Medulla oblongata (tissue), 1 donor: ENCODE measurements around the gene C2CD4B.

Experiments used
- DNase-seq: peaks from one replicate; pipeline ENCODE4 v3.0.0-alpha.2; 2015; ENCODE audit errors: extremely low spot score

Gene C2CD4B, protein sequence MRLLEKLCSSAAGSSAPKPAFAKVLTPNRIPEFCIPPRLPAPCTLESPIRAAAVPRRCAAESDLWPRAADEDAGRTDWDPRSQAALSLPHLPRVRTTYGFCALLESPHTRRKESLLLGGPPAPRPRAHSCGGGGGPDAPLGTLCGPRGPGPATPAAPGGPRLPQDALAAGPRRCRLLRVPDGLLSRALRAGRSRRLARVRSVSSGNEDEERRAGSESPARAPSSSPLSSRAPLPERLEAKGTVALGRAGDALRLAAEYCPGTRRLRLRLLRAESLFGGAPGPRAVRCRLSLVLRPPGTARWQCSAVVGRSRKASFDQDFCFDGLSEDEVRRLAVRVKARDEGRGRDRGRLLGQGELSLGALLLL

DNA sequence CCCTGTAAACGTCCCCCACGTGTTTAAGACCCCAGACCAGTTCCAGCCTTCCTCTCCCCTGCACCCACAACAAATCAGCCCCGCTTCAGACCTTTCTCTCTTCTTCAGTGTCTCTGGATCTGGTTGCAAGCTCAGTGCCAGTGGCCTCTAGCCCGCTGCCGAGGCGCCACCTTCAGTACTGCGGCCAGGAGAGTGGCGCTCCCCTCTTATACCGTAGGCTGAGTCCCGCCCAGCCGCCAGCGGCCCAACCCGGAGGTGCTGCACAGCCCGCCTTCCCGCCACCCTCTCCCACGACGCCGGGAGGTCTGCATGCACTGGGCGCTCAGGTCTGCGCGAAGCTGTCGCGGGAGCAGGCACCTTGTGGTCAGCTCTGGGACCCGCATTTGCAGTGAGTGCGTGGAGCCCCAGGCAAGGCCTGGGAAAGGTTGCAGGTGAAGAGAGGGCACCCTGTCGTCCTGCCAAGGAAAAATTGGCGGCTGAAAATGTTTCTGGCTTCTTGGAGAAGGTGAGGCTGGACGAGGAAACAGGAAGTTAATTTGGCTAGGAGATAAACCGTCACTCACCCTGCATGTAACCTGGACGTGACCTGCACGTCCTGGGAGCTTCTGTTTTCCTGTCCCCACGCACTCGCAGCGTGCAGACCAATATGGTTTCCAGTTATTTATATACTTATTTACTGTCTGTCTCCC is at the start of gene C2CD4B:
C2CD4B (minus strand) TSS at position 182 of the 689 bp plus-strand sequence. CDS start 301 bp downstream, outside the sequence.
- no peak for DNase-seq

DNA sequence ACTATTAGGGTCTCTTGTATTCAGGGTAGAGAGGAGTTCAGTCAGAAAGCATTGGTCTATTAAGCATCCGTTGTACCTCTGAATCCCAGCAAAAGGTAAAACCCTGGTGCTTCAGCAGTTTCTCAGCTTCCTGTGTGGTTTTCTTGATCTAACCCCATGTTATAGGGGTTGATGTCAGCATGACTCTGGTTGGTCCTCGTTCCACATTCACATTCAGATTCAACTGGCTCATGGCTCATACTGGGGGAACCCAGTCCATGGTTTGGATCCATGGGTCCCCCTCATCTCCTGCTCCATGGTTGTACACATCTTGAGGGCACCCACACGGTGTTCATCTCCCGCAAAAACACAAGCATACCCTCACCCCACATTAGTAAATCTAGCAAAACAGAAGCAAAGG is 47.7 kb upstream of the C2CD4B start:
- DNase-seq: no peak

DNA sequence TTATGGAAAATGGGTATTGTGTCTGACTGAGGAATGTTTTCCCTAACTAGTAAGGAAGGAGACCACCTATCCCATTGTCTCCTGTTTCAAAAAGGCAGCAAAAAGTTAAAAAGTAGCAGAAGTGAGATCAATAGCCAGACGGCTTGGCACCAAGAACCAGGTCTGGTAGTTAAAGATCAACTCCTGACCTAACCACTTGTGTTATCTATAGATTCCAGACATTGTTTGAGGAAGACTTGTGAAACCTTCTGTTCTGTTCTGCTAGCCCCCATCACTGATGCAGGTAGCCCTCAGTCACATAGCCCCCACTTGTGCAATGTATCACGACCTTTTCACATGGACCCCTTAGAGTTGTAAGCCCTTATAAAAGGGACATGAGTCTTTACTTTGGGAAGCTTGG is 46.3 kb upstream of the C2CD4B start:
- DNase-seq: no peak

DNA sequence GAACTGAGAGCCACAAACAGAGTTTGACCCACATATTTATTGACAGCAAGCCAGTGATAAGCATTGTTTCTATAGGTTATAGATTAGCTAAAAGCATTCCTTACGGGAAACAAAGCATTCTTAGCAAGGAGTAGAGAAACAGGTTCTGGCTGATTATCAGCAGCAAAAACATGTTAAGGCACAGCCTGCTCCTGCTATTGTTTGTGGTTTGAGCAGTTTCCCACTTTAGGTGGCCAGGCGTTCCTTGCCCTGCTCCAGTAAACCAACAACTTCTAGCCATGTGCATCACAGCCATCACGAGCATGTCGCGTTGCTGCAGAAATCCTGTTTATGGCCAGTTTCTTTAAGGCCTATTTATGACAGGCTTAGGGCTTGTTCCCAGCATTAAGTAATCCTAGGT is 44.7 kb upstream of the C2CD4B start:
- DNase-seq: no peak

DNA sequence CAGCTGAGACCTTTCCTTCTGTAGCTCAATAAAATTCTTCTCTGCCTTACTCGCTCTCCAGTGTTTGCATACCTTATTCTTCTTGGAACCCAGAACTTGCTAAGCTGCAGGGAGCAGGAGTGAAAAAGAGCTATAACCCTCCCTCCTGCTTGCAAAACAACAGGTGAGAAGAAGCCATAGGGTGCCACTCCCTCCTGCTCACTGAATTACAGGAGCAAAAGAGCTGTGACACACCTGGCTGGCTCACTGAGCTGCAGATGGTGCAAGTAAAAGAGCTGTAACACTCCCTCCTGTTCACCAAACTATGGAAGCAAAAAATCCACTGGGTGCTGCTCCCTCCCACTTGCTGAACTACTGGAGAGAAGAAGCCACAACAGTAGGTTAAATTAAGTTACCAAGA is 44.2 kb upstream of the C2CD4B start:
- DNase-seq: no peak

- no peak for DNase-seq
Observed at GRCh38 chr15:62208884-62209283, 43.8 kb upstream of the C2CD4B start.

- no peak for DNase-seq
Observed at GRCh38 chr15:62208367-62208766, 43.3 kb upstream of the C2CD4B start.

- DNase-seq: no peak
Observed at GRCh38 chr15:62190675-62191074, 25.6 kb upstream of the C2CD4B start.

DNA sequence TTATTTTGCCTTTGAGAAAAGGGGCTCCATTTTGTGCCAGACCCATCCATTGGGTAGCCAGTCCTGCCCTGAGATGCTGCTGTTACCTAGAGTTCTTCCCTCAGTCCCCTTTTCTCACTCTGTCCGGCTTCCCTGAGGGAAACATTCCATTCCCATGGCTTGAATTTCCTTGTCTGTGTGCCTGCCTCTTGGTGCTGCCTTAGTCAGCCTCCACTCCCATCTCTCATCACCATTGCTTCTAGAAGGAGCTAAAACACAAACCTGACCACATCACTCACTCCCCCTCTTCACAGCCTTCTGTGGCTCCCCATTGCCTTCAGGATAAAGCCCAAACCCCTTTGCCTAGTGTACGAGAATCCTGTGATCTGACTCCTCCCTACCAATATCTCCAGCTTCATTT is 25.2 kb upstream of the C2CD4B start:
- DNase-seq: no peak

GRCh38 chr15:62188744-62189143 is 23.7 kb upstream of the C2CD4B start:
- no peak for DNase-seq

- no peak for DNase-seq
Observed at GRCh38 chr15:62187910-62188309, 22.8 kb upstream of the C2CD4B start.

DNA sequence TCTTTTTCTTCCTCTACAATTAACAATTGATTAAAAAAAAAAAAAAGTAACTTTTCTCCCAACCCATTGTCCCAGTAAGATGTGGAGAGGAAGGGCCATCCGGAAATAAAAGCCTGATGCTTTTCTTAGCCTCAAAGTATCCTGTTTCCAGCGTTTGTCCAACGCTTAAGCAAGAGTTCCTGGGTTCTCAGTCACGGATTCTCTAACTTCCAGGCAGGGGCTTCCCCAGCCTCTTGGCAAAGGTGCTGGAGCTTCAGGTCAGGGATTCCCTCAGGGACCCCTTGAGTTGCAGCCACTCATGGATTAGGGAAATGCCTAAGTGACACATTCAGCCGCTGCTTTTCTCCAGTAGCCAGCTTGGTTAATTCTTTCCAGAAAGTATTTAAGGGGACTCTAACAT is 22.3 kb upstream of the C2CD4B start:
- no peak for DNase-seq

DNA sequence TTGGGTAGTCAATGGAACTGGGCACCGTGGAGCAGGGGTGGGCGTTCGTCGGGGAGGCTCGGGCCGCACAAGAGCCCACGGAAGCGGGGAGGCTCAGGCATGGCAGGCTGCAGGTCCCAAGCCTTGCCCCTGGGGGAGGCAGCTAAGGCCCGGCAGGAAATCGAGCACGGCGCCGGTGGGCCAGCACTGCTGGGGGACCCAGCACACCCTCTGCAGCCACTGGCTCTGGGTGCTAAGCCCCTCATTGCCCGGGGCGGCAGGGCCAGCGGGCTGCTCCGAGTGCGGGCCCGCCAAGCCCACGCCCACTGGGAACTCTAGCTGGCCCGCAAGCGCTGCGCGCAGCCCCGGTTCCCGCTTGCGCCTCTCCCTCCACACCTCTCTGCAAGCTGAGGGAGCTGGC is 21.5 kb upstream of the C2CD4B start:
- no peak for DNase-seq

DNA sequence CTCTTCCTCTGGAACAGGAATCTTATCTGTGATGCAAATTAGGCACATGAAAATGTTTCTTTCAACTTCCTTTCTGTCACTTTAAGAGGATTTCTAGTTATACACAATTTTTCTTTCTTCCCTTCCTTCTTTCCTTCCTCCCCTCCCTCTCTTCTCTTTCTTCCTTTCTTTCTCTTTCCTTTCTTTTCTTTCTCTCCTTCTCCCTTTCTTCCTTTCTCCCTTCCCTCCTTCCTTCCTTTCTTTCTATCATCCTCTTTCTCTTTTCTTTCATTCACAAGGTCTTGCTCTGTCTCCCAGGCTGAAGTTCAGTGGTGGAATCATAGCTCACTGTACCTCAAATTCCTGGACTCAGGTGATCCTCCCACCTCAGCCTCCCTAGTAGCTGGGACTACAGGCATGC is 18.0 kb upstream of the C2CD4B start:
- no peak for DNase-seq

GRCh38 chr15:62173215-62173614 is 8.1 kb upstream of the C2CD4B start:
- DNase-seq: no peak

- no peak for DNase-seq
Observed at GRCh38 chr15:62171882-62172281, 6.8 kb upstream of the C2CD4B start.

DNA sequence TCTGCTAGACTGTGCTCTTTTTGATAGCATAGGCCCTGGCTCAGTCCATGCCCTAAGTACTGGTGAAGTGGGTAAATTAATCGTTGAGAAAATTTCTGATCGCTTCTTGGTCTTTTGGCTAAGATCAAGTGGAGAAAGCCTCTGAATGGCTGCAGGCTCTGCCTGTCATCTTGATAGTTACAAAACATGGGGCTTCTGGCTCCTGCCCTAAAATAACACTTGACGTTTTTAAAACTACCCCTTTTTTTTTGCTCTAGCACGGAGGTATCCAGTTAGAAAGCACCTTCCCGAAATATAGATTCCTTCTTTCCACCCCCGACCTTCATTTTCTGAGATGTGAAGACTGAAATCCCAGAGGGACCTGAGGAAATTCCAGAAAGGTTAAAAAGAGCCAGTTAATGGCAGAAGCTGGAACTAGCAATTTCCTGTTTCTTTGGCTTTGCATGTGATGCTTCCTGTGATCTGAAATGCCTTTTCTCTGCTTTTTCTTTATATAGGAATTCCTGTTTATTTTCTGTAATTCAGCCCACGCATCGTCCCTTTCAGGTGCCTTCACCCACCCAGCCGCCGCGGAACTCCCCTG is 799 bp upstream of the C2CD4B start:
- DNase-seq: no peak

GRCh38 chr15:62164396-62165103 is 535 bp downstream of the C2CD4B start:
- no peak for DNase-seq

- DNase-seq: no peak
Observed at GRCh38 chr15:62164014-62164395, 1.1 kb downstream of the C2CD4B start.

GRCh38 chr15:62163397-62164013 is 1.6 kb downstream of the C2CD4B start:
- no peak for DNase-seq

- DNase-seq: no peak
Observed at GRCh38 chr15:62153228-62153627, 11.9 kb downstream of the C2CD4B start.

DNA sequence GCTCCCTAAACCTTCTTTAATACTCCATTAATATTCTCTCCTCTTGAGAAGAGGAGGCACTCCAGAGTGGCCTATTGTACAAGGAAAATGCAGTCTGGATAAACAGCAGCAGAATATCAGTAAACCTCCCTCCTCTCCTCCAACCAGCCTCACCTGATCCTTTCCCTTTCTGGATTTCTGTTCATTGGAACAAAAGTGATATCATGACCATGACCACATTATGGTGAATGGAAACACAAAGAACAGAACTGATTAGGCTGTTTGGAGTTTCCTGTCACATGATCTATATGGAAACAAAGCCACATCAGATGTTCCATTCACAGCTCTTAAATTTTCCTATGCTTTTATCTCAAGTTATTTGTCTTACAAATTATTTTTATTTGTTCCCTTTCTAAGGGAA is 14.6 kb downstream of the C2CD4B start:
- DNase-seq: no peak
